ENCODE measurements around the gene FIBP.
A peak's percentile ranks its signal among the peaks of the same experiment; 100 is the strongest.
"Not testable (repeated sequence)": the region's sequence is repeated elsewhere in the genome, so short reads cannot be mapped to it uniquely, and the experiment has no call there.

FIBP gene

DNA sequence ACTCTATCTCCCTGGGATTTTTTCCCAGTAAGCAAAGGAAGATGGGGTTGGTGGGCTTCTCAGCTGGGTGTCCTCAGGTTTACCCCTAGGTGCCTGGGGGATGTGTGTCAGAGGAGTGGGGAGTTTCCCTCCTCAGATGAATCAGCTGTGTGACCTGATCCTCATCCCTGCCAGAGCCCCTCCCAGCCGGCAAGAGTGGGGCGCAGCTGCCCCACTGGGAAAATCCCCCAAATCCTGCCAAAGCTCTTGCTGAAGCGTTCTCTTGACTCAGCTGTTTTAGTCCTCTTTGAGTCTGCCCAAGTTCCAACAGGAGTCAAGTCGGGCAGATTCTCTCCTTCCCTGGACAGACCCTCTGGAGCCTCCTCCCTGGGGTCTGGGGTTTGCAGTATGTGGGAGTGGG lies 24.6 kb upstream of the FIBP start:
- no peak for DNase-seq

DNA sequence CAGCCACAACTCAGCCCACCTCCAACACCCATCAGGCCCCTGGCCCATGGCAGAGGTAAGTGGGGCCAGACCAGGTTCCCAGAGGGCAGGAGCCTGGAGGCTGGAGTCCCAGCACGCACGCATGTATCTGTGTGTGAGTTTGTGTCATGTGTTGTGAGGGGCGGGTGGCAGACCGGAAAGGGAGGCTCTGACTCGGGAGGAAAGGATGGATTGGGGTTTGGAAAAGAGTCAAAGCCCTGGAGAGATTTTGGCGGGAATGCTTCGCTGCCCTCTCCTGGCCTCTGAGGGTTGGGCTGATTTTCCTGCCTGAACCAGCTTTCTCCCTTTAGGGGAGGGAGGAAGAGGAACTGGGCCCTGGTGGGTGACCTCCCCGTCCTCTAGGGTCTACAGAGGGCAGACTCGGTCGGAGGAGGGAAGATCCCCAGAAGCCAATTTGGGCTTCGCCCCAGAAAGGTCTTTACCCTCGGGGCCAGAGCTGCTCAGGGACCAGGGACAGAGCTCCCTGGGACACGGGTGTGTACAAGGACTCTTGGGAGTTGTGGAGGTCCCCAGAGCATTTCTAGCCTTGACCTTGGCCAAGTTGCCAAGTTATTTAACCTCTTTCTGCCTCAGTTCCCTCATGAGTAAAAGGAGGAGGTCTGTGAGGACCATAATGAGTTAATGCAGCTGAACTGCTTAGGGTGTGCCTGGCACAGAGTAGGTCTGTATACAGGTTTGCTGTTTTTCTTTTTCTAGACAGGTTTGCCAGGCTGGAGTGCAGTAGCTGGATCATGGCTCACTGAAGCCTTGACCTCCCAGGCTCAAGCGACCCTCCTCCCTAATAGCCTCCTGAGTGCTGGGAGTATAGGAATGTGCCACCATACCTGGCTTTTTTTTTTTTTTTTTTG lies 23.7 kb upstream of the FIBP start:
- DNase-seq: peak; percentile 50

DNA sequence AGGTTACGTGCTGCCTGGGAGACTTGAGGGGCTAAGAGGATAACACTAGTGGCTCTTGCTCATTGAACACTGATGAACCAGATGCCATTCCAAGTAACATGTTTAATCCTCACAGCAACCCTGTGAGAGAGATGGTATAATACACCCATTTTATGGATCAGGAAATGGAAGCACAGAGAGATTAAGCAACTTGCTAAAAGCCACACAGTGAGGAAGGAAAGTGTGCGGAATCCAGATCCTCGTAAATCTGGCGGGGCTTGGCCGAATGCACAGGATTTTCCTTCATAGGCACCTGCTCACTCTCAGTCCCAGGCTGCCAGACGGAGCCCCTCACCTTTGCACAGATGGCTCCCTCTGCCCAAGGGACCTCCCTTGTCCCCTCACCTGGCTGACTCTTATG lies 19.6 kb upstream of the FIBP start:
- no peak for DNase-seq

DNA sequence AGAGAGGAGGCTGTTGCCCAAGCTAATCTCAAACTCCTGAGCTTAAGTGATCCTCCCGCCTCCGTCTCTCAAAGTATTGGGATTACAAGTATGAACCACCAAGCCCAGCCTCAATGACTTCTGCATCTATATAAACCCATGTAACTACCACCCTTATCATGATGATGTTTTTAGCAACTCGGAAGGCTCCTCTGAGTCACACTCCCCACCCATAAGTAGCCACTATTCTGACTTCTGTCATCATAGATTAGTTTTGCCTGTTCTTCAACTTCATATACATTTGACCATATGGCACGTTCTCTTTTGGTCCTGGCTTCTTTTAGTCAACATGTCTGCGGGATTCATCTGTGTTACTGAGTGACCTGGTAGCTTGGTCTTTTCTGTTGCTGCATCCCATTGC lies 18.3 kb upstream of the FIBP start:
- DNase-seq: no peak

DNA sequence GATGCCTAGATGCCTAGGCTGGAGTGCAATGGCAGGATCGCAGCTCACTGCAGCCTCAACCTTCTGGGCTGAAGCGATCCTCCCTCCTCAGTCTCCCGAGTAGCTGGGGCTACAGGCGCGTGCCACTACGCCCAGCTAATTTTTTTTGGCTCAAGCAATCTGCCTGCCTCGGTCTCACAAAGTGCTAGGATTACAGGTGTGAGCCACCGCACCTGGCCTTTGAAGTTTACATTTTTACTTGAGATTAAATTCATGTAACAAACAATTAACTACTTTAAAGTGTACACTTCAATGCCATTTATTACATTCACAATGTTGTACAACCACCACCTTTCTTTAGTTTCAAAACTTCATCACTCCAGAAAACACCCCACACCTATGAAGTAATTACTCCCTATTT lies 15.4 kb upstream of the FIBP start:
- DNase-seq: no peak

DNA sequence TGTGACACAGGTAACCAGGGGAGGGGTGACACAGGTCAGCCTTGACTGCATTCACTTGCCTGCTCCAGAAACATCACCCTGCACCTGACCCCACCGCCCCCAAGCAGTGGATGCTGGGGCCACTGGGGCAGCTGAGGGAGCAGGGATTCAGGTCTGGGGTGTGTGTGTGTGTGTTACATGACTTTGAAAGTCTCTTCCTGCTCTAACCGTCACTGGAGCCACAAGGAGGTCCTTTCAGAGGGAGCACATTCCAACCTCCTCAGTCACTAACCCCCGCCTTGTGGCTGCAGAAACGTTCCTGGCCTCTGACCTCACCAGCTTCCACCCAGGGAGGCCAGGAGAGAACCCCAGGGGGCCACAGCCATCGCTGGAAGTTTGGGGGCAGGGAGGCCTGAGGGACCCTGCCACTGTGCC lies 14.8 kb upstream of the FIBP start:
- peak; percentile 76 for DNase-seq

DNA sequence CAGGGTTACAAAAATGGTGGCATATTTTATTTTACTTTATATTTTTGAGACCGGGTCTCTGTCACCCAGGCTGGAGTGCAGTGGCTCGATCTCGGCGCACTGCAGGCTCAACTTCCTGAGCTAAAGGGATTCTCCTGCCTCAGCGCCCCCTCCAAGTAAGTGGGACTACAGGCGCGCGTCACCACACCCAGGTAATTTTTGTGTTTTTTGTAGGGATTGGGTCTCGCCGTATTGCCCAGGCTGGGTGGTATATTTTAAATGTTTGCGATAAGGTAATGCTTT lies 12.6 kb upstream of the FIBP start:
- no peak for DNase-seq

DNA sequence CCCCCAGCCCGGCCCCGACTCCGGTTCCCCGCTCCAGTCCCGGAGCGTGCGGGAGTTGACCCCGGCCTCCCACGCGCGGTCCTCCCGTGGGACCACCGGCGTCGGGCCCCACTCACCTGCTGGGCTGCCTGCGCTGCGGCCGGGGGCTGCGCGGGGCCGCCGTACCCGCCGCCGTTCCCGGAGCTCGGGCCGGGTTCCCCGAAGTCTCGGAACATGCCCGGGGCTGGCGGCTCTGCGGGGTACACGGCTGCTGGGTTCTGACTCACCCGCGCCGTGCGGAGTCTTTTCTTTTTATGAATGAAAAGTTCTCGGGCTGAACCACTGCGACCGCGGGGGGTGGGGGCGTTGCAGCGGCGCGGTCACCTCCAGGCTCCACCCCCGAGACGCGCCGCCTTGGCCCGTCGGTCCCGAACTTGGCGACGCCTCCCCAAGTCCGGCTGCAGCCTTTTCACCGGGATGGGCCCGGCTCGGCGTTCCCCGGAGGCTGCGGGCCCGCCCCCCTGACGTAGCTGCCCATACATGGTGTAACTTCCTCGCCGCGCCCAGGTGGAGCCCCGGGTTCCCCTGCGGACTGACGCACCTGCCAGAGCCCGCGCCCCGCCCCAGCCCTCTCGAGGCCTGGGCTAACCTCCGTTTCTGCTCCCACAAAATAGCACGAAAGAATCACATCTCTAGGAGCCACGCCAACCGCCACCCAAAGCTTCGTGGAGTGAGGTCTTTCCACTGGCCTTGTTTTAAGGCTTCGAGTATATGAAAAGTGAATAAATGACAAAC lies 12.0 kb upstream of the FIBP start, which contains the start of gene FOSL1:
TSS of gene FOSL1 (minus strand) at position 264 of the 774 bp plus-strand sequence. CDS start at position 215, 49 bp downstream.
- peak; percentile 59 for DNase-seq

DNA sequence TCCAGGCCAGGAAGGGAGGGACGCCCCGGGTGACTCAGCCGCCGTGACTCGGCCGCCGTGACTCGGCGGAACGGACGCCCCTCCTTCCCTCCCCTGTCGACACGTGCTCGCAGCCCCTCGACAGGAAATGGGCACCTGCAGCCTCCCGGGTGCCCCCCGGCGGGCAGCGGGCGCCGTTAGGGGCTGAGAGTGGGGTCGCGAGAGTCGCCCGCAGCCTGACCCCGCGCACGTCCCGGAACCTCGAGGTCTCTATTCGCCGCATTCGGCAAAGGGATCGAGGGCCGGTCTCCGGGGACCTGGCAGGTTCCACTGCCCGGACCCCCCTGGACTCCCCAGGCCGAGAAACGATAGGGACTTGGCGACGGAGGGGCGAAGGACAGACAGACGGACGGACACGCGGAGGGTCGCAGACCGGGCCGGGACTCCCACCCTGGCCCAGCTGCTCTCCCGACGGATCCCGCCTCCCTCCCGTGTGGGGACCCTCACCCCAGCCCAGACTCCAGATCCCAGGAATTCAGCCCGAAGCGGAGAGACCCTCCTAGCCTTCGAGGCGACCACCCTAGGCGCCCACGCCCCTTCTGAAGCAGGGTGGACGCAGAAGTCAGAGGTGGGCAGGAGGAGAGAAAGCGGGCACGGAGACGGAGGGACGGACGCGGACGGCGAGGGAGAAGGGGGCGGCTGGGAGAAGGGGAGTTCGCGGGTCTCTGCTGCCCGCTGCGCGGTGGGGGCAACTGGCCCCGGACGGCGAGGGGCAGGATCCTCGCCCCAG lies 11.3 kb upstream of the FIBP start:
- peak; percentile 58 for DNase-seq

DNA sequence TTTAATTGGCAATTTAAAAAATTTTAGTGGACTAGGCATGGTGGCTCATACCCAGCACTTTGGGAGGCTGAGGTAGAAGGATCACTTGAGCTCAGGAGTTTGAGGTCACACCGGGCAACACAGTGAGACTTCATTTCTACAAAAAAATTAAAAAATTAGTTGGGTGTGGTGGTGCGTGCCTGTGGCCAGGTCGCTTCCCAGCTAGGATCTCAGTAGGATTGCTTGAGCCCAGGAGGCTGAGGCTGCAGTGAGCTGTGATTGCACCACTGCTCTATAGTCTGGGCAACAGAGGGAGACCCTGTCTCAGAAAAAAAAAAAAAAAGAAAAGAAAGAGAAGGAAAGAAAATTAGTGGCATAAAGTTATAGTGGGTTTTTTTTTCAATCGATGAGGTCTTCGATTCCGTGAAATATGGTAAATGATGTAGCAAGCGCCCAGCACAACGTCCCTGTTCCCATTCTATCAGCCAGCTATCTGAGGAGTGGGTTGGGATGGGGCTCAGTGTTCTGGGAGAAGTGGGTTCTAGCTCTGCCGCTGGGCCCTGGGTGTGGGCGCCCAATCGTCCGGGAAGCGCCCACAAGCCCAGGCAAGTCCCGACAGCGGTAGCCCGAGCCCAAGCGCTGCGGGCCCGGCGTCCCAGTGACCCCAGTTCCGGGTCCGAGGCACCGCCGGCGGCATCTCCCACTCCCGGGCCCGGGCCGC lies 10.5 kb upstream of the FIBP start:
- DNase-seq: no peak

DNA sequence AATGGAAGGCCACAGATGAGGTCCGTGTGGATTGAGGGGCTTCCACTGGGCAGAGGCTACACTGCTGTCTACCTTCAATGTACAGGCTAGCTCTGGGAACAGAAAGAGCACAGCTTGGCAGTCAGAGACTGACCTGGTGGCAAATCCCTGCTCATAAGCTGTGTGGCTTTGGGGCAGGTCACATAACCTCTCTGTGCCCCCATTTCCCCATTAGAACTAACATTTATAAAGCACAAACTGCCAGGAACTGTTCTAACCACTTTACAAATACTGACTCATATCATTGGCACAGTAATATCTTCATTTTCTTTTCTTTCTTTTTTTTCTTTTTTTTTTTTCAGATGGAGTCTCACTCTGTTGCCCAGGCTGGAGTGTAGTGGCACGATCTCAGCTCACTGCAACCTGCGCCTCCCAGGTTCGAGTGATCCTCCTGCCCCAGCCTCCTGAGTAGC lies 8.8 kb upstream of the FIBP start:
- DNase-seq: no peak

DNA sequence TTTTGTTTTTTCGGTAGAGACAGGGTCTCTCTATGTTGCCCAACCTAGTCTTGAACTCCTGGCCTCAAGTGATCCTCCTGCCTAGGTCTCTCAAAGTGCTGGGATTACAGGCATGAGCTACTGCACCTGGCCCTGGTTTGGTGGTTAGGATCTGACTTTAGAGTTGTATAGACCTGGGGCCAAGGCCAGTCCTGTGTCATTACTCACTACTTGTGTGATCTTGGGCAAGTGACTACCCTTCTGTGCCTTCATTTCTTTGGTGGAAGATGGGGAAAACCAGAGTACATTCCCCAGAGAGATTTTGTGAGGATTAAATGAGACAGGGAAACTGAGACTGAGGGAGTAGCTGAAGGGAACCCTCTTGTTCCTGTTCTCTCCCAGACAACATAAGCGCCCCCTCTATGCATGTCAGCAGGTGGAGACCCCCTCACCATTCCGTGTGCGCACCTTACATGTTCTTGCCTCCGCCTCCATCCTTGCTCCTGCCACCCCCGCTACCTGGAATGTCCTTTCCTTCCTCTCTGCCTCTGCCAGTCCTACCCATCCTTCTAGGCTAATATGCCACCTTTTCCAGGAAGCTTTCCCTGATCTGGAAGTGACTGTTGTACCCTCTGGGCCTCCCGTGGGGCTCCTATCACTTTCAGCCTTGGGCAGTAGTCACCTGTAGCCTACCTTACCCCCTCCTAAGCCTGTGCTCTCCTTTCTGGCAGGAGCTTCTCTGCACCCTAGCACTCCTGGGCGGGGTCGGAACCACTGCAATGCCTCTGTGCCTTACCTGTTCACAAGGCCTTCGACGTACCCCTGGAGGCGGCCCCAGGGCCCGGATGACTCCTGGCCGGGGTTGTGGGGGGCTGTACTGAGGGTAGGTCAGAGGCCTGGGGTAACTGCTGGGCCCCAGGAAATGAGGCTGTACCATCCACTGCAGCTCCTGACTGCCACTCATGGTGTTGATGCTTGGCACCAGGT lies 8.0 kb upstream of the FIBP start:
- no peak for DNase-seq

DNA sequence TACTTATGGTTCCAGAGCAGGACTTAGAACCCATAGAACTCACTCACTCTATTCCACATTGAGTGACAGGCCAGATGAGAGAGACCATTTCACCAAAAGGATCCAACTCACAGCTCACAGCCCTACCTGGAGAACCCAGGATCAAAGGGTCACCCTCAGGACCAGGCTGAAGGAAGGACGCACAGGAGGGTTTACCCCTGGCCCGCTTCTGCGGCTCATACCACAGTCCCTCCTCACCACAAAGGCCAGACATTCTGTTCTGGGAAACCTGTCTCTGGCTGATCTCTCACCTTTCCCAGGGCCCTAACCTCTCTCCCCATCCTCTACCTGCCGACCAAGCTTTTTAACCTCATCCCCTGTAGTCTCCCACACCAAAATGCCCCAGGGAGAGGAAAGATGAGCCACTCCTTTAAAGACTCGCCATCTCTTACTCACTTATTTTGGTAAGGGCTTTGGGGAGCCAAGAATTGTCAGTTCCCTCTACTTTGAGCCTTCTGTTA lies 7.3 kb upstream of the FIBP start:
- DNase-seq: no peak

DNA sequence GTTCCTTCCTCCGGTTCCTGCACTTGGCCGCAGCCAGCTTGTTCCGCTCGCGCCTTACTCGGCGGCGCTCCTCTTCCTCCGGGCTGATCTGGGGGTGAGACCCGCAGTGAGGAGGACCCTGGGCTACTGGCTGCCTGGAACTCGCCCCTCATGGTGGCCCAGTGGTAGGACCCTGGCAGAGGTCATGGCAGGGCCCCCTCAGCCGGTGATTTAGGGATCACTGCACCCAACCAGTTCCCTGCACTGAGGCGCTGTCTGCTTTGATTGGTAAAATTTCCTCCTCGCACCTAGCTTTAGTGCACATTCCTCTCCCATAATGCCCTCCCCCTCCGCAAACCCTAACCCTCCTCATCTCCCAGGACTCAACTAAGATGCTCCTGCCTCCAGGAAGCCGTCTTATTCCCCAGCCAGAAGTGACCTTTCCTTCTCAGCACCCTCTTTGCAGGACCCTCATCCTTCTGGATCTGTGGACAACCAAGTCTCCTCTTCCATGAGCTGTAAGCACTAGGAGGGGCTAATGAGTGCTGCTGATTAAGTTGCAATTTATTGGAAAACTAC lies 5.8 kb upstream of the FIBP start:
- no peak for DNase-seq

DNA sequence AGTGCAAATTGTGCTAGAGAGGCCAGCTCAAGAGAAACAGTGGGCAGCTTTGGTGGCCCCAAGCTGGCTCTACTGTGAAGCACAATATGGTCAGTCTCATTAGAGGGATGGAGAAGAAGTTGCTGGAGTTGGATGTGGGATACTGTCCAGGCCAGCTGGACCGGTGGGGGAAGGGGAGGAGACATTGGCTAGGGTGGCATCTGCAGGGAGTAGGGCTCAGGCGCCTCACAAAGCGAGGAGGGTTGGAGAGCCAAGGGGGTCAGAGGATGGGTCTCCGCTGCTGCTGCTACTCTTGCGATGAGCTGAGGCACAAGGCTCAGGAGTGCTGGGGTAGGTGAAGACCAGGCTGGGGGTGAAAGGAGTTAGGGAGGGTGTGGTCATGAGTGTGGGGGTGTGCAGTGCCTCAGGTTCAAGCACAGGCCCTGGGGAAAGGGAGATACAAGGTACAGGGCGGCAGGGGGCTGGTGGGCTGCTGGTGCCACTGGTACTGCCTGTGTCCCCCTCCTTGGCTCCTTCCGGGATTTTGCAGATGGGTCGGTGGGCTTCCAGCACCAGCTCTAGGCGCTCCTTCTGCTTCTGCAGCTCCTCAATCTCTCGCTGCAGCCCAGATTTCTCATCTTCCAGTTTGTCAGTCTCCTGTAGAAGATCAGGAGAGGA lies 4.5 kb upstream of the FIBP start:
- no peak for DNase-seq

DNA sequence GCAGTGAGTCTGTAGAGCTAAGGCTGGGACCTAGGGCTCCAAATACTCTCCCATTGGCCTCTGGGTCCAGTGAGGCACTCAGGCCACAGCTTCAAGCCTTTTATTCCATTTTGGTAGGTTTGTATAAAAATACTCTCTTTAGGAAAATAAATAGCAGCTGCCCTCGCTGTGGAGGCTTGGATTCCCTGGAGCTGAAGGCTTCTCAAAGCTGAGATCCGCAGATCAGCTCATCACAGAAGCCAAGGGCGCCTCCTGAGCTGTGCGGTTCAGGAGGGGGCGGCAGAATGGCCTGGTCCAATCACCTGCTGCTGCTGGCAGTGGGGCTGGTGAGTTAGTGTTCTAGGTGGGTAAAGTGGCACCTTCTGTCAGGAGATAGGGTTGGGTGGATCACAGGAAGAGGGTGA lies 3.9 kb upstream of the FIBP start:
- not testable (repeated sequence) for DNase-seq

DNA sequence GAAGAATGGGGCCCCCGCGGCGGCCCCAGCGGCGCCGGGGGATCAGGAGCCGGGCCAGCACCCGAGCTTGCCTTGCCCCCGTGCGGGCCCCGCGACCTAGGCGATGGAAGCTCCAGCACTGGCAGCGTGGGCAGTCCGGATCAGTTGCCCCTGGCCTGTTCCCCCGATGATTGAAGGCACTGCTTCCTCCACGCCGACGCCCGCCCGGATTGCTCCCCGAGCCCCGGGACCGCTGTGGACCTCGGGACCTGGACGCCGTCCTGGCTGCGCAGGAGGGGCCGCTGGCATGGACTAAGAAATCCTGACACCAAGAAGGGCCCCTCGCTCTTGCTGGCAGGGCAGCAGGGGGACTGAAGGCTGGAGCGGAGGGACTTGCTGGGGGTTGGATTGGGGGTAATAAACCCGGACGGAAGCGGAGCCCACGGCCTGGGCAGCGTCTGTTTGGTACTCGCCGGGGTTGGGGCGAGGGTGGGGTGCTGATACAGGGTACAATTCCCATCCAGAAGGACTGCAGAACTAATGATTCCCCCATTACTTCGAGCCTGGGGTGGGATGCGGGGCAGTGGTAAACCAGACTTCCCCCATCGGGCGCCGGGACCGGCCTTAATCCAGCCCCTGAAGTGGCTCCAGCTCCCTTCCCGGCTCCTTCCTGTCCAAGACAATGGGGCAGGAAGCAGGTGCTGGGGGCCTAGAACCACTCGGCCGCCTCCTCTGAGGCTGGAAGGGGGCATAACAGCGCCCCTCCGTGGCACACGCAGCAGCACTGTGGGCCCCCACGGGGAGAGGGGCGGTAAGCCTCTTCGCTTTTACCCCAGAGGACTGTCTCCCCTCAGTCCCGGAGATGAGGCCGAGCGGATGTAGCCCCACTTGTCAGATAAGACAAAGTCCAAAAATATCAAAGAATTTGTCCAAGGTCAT lies 3.2 kb upstream of the FIBP start:
- no peak for DNase-seq

DNA sequence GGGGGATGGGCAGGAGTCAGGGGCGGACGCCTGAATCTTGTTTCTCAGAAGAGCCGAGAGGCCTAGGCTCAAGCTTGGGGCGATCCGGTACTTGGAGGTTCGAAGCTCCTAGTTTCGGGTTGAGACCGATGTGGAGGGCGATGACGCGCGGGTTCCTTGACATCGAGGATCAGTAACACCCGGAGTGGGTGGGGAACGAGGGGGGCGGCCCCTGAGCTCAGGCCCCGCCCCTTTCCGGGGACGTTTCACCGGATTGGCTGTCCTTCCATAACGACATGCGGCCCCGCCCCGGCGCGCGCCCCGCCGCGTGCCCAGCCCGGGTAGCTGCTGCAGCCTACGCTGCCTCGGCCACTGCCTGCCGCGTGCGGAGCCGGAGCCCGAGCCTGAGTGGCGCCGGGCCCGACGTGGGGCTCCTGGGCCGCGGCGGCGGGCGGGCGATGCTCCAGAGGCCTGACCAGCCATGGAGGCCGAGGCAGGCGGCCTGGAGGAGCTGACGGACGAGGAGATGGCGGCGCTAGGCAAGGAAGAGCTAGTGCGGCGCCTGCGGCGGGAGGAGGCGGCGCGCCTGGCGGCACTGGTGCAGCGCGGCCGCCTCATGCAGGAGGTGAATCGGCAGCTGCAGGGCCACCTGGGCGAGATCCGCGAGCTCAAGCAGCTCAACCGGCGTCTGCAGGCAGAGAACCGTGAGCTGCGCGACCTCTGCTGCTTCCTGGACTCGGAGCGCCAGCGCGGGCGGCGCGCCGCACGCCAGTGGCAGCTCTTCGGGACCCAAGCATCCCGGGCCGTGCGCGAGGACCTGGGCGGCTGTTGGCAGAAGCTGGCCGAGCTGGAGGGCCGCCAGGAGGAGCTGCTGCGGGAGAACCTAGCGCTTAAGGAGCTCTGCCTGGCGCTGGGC lies 2.3 kb upstream of the FIBP start, which contains the start of gene CCDC85B:
TSS of gene CCDC85B (plus strand) at position 350 of the 895 bp plus-strand sequence. CDS start at position 461, 111 bp downstream.
- peak; percentile 86 for DNase-seq
